WTC11 (cell line): ENCODE measurements around the gene EMC8. TPM values are rescaled to one million over a fixed set of nuclear protein-coding genes. Genes with fewer than 3 reads are reported as not detected.

Experiments used
- ATAC-seq: fragments of 200-7000 bp; cut with Tn5 transposase; 2 replicates; pipeline ENCODE4 v1.10.0; 2021; ENCODE audit warnings: mild to moderate bottlenecking, moderate library complexity
- Bru-seq: library from RNA; stranded (reverse); fragments of 400-500 nt; gene quantifications from one replicate; lab custom pipeline; 2021; lab: Mats Ljungman, UMichigan
- CTCF ChIA-PET: fragments of 300-600 bp; sonication (Branson Sonifier 250); formaldehyde crosslinking; loops from one replicate; lab custom pipeline; 2021; ENCODE audit warnings: antibody characterized with exemption; lab: Charles Lee
- POLR2A ChIA-PET: fragments of 350-600 bp; sonication (Branson Sonifier 250); formaldehyde crosslinking; loops from one replicate; lab custom pipeline; 2021; ENCODE audit warnings: antibody characterized with exemption; lab: Charles Lee
- DNase-seq: peaks from one replicate; pipeline ENCODE4 v3.0.0; 2021; ENCODE audit warnings: low spot score
- H3K27ac Mint-ChIP-seq: 2 replicates; pipeline ENCODE4 v1.8.0; 2021; ENCODE audit warnings: mixed read lengths
- H3K27me3 Mint-ChIP-seq: 2 replicates; pipeline ENCODE4 v1.8.0; 2021; ENCODE audit warnings: low read depth, mild to moderate bottlenecking, moderate library complexity, mixed read lengths
- H3K36me3 Mint-ChIP-seq: 2 replicates; pipeline ENCODE4 v1.8.0; 2021; ENCODE audit warnings: mixed read lengths
- H3K4me1 Mint-ChIP-seq: 2 replicates; pipeline ENCODE4 v1.8.0; 2022; ENCODE audit warnings: mixed read lengths
- H3K4me3 Mint-ChIP-seq: 2 replicates; pipeline ENCODE4 v1.8.0; 2021; ENCODE audit warnings: mild to moderate bottlenecking, moderate library complexity, mixed read lengths
- H3K9me3 Mint-ChIP-seq: 2 replicates; pipeline ENCODE4 v1.8.0; 2021; ENCODE audit warnings: mixed read lengths
- CBFB ChIP-seq: sonication (generic); formaldehyde crosslinking; IDR thresholded peaks from 2 replicates; pipeline ENCODE4 v1.8.1; 2022; ENCODE audit warnings: mild to moderate bottlenecking, low read depth, missing genetic modification reagents
- CDX4 ChIP-seq: fragments of 250-450 bp; sonication (Bioruptor Pico); IDR thresholded peaks from 2 replicates; pipeline ENCODE4 v1.9.0; 2021; ENCODE audit warnings: moderate library complexity, mild to moderate bottlenecking, inconsistent platforms, borderline replicate concordance
- CREB1 ChIP-seq: sonication (generic); formaldehyde crosslinking; IDR thresholded peaks from 2 replicates; pipeline ENCODE4 v1.8.0; 2023; ENCODE audit warnings: mild to moderate bottlenecking, missing genetic modification reagents
- CREM ChIP-seq: sonication (generic); formaldehyde crosslinking; IDR thresholded peaks from 2 replicates; pipeline ENCODE4 v1.8.1; 2022; ENCODE audit warnings: mild to moderate bottlenecking, missing genetic modification reagents, moderate library complexity
- CTCF ChIP-seq: fragments of 200-600 bp; IDR thresholded peaks from 2 replicates; pipeline ENCODE4 v1.8.0; 2022; ENCODE audit warnings: antibody characterized with exemption
- E2F4 ChIP-seq: sonication (generic); formaldehyde crosslinking; IDR thresholded peaks from 2 replicates; pipeline ENCODE4 v1.8.1; 2022; ENCODE audit warnings: low read depth, mild to moderate bottlenecking, moderate library complexity, missing genetic modification reagents, borderline replicate concordance
- E2F5 ChIP-seq: sonication (generic); formaldehyde crosslinking; IDR thresholded peaks from 2 replicates; pipeline ENCODE4 v1.8.1; 2022; ENCODE audit warnings: mild to moderate bottlenecking, moderate library complexity, missing genetic modification reagents
- FOXK1 ChIP-seq: sonication (generic); formaldehyde crosslinking; IDR thresholded peaks from 2 replicates; pipeline ENCODE4 v1.8.0; 2022; ENCODE audit warnings: mild to moderate bottlenecking, moderate library complexity, missing genetic modification reagents
- GABPB1 ChIP-seq: sonication (generic); formaldehyde crosslinking; IDR thresholded peaks from 2 replicates; pipeline ENCODE4 v1.8.1; 2023; ENCODE audit warnings: mild to moderate bottlenecking, missing genetic modification reagents
- GTF2I ChIP-seq: fragments of 250-450 bp; sonication (Bioruptor Pico); conservative IDR thresholded peaks from 2 replicates; pipeline ENCODE4 v1.4.0; 2021; ENCODE audit warnings: mild to moderate bottlenecking
- IRF1 ChIP-seq: sonication (generic); formaldehyde crosslinking; IDR thresholded peaks from 2 replicates; pipeline ENCODE4 v1.8.0; 2023; ENCODE audit warnings: missing genetic modification reagents
- MAX ChIP-seq: sonication (generic); formaldehyde crosslinking; IDR thresholded peaks from 2 replicates; pipeline ENCODE4 v1.8.0; 2022; ENCODE audit warnings: mild to moderate bottlenecking, missing genetic modification reagents
- MYBL2 ChIP-seq: sonication (generic); formaldehyde crosslinking; IDR thresholded peaks from 2 replicates; pipeline ENCODE4 v1.8.1; 2023; ENCODE audit warnings: mild to moderate bottlenecking, moderate library complexity, missing genetic modification reagents
- NFATC4 ChIP-seq: fragments of 250-450 bp; sonication (Bioruptor Pico); IDR thresholded peaks from 2 replicates; pipeline ENCODE4 v1.9.0; 2021; ENCODE audit warnings: mild to moderate bottlenecking
- NFE2L1 ChIP-seq: sonication (generic); formaldehyde crosslinking; IDR thresholded peaks from 2 replicates; pipeline ENCODE4 v1.8.1; 2023; ENCODE audit warnings: missing genetic modification reagents
- NFYB ChIP-seq: sonication (generic); formaldehyde crosslinking; conservative IDR thresholded peaks from 2 replicates; pipeline ENCODE4 v1.8.0; 2022; ENCODE audit warnings: low read depth, missing genetic modification reagents
- NR3C1 ChIP-seq: sonication (generic); formaldehyde crosslinking; conservative IDR thresholded peaks from 2 replicates; pipeline ENCODE4 v1.8.1; 2023; ENCODE audit warnings: low read depth, mild to moderate bottlenecking, missing genetic modification reagents
- RELA ChIP-seq: sonication (generic); formaldehyde crosslinking; IDR thresholded peaks from 2 replicates; pipeline ENCODE4 v1.8.1; 2022; ENCODE audit warnings: missing genetic modification reagents, mild to moderate bottlenecking, borderline replicate concordance
- SP1 ChIP-seq: sonication (generic); formaldehyde crosslinking; conservative IDR thresholded peaks from 2 replicates; pipeline ENCODE4 v1.8.1; 2022; ENCODE audit warnings: missing genetic modification reagents
- STAT6 ChIP-seq: sonication (generic); formaldehyde crosslinking; conservative IDR thresholded peaks from 2 replicates; pipeline ENCODE4 v1.8.1; 2023; ENCODE audit warnings: mild to moderate bottlenecking, low read depth, missing genetic modification reagents, moderate library complexity
- TCF7 ChIP-seq: sonication (generic); formaldehyde crosslinking; IDR thresholded peaks from 2 replicates; pipeline ENCODE4 v1.8.0; 2022; ENCODE audit warnings: mild to moderate bottlenecking, low read depth, missing genetic modification reagents, moderate library complexity
- USF2 ChIP-seq: sonication (generic); formaldehyde crosslinking; IDR thresholded peaks from 2 replicates; pipeline ENCODE4 v1.8.1; 2023; ENCODE audit warnings: mild to moderate bottlenecking, missing genetic modification reagents, moderate library complexity
- ZNF232 ChIP-seq: sonication (generic); formaldehyde crosslinking; IDR thresholded peaks from 2 replicates; pipeline ENCODE4 v1.8.0; 2022; ENCODE audit warnings: mild to moderate bottlenecking, missing genetic modification reagents
- ZNF416 ChIP-seq: fragments of 250-450 bp; sonication (Bioruptor Pico); IDR thresholded peaks from 2 replicates; pipeline ENCODE4 v1.9.0; 2021; ENCODE audit warnings: mild to moderate bottlenecking, inconsistent platforms
- long read RNA-seq, 3 experiments: library from RNA in 1 of 3; library from capped mRNA in 1 of 3; library from polyadenylated mRNA in 1 of 3; unstranded in 2 of 3; stranded (forward) in 1 of 3; transcript quantifications; one replicate each; pipeline ENCODE4 v2.0.0, GENCODE V29; 2021
- total RNA-seq: library from RNA; stranded (reverse); gene quantifications from 3 replicates; pipeline ENCODE4 v1.2.3, GENCODE V29; 2021

EMC8 gene
- total RNA-seq: 48.0 to 55.2 TPM (median 52.7 TPM) in 3 replicates
- percentile 86 among the genes with signal in this experiment for Bru-seq, nascent RNA
- long read RNA-seq, experiment 1, transcript EMC8-201 (5 exons, 1,962 nt): major isoform, 204 of 219 reads
- long read RNA-seq, experiment 1, partial matches to known transcripts: 3 of 219 reads
- long read RNA-seq, experiment 1, other reads (novel, unspliced or antisense): 9 of 219 reads
- long read RNA-seq, experiment 2, transcript EMC8-205 (1 exons, 1,826 nt): minor isoform, 9 of 104 reads
- long read RNA-seq, experiment 2, transcript EMC8-201 (5 exons, 1,962 nt): major isoform, 77 of 104 reads
- long read RNA-seq, experiment 2, partial matches to known transcripts: 3 of 104 reads
- long read RNA-seq, experiment 2, other reads (novel, unspliced or antisense): 13 of 104 reads
- long read RNA-seq, experiment 3, transcript EMC8-201 (5 exons, 1,962 nt): major isoform, 5 of 11 reads
- long read RNA-seq, experiment 3, partial matches to known transcripts: 0 of 11 reads
- long read RNA-seq, experiment 3, other reads (novel, unspliced or antisense): 5 of 11 reads

- ChIA-PET CTCF (interaction anchor here (1.4 kb wide), 1 partner anchor 20 kb away, joined by 8 read pairs; no protein-coding TSS in a partner anchor), POLR2A (no interaction called here)
- Mint-ChIP-seq H3K4me3 (peak within 1 kb of the TSS; percentile 87), H3K9me3 (no peaks in the 10 kb centered on the region), H3K36me3 (peaks cover 53% of the 10 kb centered on the region), H3K27me3 (no peaks in the 10 kb centered on the region), H3K4me1 (peaks cover 26% of the 10 kb centered on the region), H3K27ac (peak within 1 kb of the TSS; percentile 87)
- DNase-seq (peak; percentile 94), ATAC-seq (peak; percentile 91)
- TF ChIP-seq E2F4 (CRISPR knock-in tag) (0 out of 2 replicates have a peak, but pooled peaks have one; percentile 42), FOXK1 (CRISPR knock-in tag) (peak; percentile 64; the same call in 1 of the 2 replicates), MAX (CRISPR knock-in tag) (0 out of 2 replicates have a peak, but pooled peaks have one; percentile 58), ZNF416 (CRISPR knock-in tag) (0 out of 2 replicates have a peak, but pooled peaks have one; percentile 49), CDX4 (no peak), USF2 (CRISPR knock-in tag) (peak; percentile 43), NFE2L1 (CRISPR knock-in tag) (peak; percentile 8; the same call in 1 of the 2 replicates), NFATC4 (CRISPR knock-in tag) (no peak), CREB1 (peak; percentile 39; the same call in 1 of the 2 replicates), CREM (CRISPR knock-in tag) (peak; percentile 72), STAT6 (CRISPR knock-in tag) (0 out of 2 replicates have a peak, but pooled peaks have one; percentile 74), SP1 (CRISPR knock-in tag) (peak; percentile 85), MYBL2 (CRISPR knock-in tag) (peak; percentile 84), TCF7 (0 out of 2 replicates have a peak, but pooled peaks have one; percentile 1), GABPB1 (CRISPR knock-in tag) (peak; percentile 81), NFYB (no peak), GTF2I (no peak), E2F5 (CRISPR knock-in tag) (no peak; the same call in 1 of the 2 replicates), IRF1 (0 out of 2 replicates have a peak, but pooled peaks have one; percentile 16), CBFB (CRISPR knock-in tag) (peak; percentile 85; the same call in 1 of the 2 replicates), RELA (CRISPR knock-in tag) (no peak), ZNF232 (CRISPR knock-in tag) (no peak), NR3C1 (CRISPR knock-in tag) (peak; percentile 82; the same call in 1 of the 2 replicates), CTCF (no peak)
These were observed at the start of gene EMC8, which contains the start of gene COX4I1 for GRCh38 chr16:85799497-85800320. TSS of gene EMC8 (minus strand) at chr16:85799544. CDS start at chr16:85799295, 249 bp downstream. TSS of gene COX4I1 (plus strand) at chr16:85799695. CDS start at chr16:85801206, 1,511 bp downstream.
